ENCODE measurements around the gene LRIG3.
"Not testable (repeated sequence)": the region's sequence is repeated elsewhere in the genome, so short reads cannot be mapped to it uniquely, and the experiment has no call there.

Gene LRIG3

DNA sequence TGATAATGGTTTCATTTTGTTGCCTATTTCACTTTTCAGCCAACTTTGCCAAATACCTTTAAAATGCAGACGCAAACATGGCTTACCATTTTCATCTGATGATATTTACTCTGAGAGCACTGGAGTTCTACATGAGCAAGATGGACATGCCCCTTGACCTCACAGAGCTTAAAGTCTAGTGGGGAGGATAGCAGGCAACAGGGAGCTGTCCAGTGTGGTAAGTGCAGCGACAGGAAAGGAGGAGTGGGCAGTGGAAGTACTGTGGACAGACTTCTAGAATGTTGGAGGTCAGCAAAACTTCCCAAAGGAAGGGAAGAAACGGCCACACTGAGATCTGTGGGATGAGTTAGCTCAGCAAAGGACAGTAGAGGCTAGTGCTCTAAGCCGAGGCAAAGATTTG is 25.3 kb downstream of the LRIG3 start:
- DNase-seq, result no peak

DNA sequence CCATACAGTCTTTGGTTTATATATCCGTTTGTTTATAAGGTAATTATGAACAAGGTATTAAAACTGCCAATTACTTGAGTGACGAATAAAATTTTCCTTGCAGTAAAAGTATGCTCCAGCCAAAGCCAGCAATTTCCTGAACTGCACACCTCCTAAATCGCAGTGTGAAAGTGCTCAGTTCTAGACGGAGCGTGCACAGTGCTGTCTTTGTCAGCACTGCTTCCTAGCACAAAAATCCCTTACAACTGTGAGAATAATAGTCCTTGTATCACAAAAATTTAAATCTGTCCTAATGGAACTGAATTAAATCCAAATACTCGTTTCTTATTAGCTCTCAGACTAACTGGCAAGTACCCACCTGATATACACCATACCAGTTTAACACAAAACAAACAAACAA is 26.3 kb downstream of the LRIG3 start:
- DNase-seq, result no peak

DNA sequence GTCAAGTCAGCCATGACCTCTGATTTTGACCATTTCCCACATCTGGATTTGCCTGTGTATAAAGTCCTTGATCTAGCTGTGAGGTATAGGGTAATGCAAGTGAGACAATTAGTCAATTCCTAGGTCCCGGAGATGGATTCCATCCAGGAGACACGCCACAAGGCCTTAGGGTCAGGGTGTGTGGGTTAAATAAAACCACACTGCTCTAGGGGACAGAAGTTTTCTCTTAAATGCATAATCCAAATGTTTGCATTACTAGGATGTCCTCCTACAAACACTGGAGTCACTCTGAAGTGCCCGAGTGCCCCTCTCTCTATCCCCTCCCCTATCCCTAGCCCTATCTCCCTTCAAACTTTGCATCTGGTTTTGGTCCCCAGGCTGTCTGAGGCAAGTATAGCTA is 26.8 kb downstream of the LRIG3 start:
- no peak for DNase-seq

DNA sequence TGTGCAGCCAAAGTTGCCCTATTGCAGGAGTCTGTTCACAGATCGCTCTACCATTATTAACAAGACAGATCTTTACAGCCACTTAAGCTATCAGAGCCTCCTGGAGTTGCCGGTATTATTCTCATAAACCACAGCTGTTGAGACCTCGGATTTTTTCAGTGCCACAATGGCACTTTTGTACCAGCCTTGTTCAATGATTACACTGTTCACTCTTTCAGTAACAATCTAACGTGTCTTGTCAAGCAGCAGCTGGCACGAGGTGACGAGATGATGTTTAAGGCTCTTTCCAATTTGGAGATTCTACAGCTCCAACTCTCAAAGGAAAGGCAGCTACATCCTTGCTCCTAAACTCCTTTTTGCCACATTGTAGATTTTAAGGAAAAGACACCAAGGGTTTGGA is 30.7 kb downstream of the LRIG3 start:
- DNase-seq, result no peak

DNA sequence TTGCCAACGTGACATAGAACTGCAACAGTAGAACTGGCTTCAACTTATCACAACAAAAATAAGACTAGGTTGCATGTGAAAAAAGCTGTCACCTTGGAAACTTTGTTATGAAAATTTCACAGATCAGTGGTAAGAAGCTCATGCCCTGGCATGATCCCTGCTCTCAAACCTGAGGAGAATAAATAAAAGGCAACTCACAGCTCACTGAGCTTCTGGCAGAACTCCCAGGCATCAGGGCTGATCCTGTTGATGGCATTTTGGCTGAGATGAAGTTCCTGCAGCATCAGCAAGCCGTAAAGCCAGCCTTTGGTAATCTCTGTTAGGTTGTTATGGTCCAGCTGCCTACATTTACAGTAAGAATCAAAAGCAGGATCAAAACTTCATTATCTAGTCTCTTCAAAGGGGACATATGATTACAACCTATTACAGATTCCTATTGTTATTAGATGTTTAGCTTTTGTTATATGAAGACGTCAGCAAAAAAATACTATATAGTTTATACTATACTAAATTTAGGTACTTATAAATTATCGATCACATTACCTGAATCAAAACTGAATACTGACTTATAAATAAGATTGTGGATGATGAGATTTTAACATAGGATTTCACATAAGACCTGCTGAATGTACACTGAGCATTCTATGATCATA is 32.0 kb downstream of the LRIG3 start:
- DNase-seq, result no peak

DNA sequence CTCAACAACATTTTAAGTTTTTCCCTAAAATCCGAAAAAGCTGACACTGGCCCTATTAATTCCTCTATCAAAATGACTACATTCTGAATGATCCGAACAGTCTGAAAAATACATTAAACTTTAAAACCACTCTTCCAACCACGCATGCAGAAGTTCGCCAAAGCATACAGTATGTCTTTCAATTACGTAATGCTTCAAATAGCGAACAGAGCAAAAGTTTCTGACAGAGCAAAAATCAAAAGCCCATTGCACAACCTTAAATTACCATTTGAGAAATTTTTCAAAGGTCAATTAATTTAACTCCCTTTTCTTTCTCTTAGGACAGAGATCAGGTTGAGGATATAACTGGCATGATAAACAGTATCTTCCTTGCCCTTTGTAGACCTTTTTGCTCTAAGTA is 33.2 kb downstream of the LRIG3 start:
- no peak for DNase-seq

DNA sequence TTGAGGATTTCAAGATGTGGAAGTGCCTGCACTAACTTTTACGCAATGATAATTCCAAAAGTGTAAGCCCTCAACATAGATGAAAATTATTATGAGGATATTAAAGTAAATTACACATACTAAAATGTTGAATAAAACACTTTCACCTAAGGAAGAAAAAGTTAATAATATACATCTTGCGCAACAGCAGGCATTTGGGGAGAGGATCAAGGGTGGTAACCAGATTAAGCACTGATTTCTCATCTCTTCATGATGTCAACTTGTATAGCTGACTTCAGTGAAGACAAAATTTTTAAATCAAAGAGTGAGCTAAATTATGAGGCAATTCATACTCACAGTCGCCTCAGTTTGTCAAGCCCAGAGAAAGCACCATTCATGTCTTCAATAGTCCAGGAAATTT is 33.8 kb downstream of the LRIG3 start:
- no peak for DNase-seq

DNA sequence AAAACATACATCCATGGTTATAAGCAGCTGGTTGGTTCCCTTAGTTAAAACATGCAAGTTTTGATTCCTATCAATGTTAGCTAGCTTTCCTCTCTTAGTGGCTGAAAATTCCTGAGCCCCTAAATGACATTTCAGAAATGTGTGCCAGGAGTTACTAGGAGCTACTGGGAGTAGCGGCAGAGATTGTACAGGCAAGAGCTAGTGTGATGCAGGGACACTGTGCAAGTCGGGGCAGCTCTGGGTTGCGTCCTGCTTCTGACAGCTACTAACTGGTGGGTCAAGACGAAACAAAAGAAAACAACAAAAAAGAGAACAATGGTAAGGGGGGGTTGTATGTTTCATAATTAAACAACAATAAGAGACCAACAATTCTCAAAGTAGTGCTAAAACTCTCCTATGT is 35.4 kb downstream of the LRIG3 start:
- no peak for DNase-seq

DNA sequence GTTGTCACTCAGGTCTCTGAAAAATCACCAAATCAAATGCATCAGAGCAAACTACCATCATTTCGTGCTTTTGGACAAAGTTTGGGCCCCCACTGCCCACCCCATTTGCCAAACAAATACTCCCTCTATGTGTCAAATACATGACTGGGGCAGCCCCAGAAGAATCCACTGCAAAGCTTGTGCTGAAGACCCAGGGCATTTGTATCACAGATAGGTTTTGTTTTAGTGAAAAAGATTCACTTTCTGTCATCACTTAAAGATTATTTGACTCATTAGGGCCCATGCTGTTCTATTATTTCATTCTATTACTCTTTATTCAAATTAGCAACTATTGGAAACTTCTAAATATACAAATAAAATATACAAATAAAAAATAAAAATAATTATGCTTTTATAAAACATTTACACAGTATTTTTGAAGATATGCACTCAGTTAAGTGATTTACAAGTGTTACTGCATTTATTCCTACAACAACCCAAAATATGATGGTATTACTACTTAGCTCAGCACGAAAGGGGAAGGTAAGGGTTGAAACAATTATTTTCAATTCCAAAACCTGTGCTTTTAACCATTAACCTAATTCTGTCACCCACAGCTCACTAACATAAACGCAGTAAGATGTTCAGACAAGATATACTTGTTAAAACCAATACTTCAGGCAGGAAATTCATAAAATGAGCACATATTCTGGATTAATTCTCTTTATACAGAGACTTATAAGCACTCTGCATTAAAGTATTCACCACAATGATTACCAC is 36.5 kb downstream of the LRIG3 start:
- DNase-seq, result no peak

DNA sequence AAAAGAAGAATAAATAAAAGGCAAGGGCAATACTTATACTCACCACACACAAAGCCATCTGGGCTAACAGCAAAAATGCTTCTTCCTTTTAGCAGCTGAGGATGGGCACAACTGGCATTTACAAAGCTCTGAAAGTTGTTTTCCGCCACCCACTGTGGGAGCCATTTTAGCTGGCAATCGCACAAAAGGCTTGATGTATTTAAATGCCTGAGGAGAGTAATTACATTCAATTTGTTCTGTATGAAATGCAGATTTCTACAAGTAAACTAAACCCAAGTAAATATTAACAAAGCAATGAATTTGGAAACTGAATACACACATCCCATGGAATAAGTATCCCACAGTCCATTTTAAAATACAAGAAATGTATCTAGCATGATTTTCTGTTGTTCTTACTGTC is 37.5 kb downstream of the LRIG3 start:
- no peak for DNase-seq

DNA sequence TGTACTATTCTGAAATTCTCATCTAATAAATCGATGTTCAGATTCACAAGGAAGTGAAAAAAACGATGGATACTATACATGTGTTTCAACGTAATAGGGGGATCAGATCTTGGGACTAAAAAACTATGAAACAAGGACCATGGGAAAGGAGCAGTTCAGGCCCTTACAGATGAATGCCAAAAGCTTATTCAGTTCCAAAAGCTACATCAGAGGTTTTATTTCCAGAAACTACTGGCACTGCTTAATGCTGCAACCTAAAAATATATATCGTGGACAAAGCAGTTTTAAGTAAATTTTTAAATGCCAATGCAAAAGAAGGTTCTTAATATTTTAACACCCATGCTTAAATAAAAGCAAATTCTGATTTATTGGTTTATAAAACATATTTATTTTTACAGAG is 38.5 kb downstream of the LRIG3 start:
- no peak for DNase-seq

DNA sequence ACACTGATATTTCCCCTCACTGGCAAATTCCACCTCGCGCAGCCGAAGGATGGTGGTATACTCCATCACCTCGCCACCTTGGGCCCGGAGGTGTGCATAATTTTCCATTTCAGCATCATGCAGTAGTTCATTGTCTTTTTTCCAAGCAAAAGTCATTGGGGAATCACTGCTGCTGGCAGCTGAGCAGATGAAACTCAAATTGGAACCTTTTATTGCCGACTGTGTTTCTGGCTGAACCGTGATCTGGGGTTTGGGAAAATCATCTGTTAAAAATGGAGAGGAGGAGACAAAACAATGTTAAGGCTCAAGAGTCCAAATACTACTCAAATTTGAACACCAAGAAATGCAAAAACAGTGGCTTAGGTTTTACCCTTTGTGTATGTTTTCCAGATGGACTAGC is 39.7 kb downstream of the LRIG3 start:
- DNase-seq, result no peak

DNA sequence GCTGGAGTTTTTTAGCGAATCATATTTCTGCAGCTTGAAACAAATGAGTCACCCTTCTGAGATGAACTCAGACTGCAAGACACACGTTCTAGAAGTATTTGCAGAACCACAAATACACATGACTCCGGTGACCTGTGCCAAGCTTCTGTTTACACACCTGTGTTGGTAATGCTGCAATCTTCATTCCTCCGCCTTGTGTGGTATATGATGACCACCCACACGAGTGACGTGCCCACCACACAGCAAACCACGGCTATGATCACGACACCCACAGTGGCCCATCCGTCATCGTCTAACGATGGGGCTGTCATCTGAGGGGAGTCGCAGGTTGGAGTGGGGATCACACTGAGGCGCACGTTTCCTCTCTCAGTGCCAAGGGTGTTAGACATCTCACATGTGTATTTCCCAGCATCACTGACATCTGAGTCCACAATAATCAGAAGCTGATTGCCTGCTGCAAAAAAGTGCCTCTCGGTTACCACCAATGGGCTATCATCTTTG is 43.0 kb downstream of the LRIG3 start:
- DNase-seq, result no peak

DNA sequence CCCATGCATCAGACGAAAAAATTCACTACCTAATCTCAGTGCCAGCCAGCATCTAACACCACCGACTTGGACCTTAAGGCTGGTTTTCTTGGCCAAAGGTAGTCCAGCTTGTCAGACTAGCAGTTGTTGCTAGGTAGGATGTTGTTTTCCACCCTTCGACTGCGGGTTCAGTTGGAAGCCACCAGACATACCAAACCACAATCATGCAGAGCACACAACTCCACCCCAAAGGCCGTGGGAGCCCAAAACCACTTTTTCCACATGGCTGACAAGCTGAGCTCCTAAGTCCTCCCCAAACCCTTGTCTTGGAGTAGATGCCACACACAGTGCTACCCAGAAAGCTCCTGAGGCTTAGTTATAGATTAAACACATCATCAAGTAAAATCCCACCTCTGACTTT is 46.8 kb downstream of the LRIG3 start:
- no peak for DNase-seq

DNA sequence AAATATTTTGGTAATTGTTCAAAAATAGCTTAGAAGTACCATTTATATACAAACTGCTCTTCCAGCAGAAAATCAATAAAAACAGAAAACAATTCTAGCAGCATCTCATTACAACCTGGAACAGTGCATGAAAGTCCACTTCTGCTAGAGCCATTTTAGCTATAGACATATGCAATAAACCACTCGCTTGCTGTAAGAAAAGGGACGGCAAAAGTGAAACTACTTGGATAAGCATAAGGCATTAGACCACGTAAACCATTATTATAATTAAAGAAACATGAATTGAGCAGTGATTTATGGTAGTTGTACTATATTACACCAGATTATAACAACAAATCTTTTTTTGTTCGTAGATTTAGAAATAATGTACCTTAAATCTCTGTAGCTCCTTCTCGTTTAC is 48.7 kb downstream of the LRIG3 start:
- DNase-seq, result no peak

DNA sequence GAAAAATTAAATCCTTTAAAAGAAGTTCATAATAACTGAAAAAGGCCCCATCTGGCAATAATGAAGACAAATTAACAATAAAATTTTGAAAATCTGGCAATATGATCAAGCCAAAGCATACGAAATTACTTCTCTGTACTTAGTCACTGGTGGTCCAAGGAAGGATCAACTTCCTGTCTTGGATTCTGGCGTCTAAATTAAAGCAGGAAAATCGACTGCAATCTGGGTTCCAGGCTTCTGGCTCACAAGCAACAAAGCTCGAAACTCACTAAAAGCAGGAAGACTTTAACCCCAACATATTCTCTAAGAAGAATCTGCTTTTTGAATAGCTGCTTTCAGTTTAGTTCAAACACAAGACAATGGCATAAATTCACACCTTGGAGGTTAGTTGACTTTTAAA is 49.7 kb downstream of the LRIG3 start:
- no peak for DNase-seq

DNA sequence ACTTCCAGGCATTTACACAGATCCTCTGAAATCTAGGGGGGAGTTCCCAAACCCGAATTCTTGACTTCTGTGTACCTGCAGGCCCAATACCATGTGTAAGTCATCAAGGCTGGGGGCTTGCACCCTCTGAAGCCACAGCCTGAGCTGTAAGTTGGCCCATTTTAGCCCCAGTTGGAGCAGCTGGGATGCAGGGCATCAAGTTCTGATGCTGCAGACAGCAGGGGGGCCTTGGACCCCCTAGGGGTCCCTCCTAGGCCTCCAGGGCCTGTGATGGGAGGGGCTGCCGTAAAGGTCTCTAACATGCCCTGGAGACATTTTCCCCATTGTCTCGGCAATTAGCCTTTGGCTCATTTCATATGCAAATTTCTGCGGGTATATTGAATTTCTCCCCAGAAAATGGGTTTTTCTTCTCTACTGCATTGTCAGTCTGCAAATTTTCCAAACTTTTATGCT is 59.5 kb downstream of the LRIG3 start:
- DNase-seq, result no peak

DNA sequence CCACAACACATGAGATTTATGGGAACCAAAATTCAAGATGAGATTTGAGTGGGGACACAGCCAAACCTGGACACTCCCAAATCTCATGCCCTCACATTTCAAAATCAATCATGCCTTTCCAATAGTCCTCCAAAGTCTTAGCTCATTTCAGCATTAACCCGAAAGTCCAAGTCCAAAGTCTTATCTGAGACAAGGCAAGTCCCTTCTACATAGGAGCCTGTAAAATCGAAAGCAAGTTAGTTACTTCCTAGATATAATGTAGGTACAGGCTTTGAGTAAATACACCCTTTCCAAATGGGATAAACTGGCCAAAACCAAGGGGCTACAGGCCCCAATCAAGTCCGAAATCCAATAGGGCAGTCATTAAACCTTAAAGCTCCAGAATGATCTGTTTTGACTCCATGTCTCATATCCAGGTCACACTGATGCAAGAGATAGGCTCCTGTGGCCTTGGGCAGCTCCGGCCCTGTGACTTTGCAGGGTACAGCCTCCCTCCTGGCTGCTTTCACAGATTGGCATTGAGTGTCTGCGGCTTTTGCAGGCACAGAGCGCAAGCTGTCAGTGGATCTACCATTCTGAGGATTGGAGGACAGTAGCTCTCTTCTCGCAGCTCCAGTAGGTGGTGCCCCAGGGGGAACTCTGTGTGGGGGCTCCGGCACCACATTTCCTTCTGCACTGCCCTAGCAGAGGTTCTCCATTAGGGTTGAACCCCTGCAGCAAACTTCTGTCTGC is 60.1 kb downstream of the LRIG3 start:
- DNase-seq, result no peak

DNA sequence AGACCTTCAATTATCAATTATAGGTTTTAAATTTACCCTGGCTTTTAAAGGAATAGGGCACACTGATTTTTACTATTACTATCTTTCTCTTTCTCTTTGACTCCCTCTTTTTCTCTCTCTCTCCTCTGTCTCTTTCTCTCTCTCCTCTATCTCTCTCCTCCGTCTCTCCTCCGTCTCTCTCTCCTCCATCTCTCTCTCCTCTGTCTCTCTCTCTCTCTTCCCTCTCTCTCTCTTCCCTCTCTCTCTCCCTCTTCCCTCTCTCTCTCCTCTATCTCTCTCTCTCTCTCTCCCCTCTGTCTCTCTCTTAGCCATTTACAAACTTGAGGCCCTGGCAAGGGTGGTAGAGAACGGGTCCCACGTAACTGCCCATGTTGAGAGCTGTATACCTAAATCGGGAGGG is 62.3 kb downstream of the LRIG3 start:
- DNase-seq, result no peak

DNA sequence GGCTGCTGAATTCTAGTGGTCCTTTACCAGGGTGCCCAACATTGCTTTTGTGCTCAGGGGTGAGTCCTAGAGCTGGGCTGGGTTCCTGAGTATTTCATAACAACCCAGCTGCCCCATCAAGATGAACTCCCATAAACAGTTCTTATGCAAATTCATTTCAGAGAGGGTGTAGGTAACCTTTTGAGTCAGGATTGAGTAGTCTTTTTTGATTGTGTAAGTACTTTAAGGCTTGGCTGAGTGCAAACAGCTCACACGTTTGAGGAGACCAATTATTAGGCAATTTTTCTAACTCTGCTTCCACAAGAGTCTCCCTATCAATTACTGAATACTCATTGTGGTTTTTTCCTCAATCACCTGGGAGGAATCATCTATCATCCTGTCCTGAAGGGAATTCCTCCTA is 63.1 kb downstream of the LRIG3 start:
- DNase-seq, result not testable (repeated sequence)

DNA sequence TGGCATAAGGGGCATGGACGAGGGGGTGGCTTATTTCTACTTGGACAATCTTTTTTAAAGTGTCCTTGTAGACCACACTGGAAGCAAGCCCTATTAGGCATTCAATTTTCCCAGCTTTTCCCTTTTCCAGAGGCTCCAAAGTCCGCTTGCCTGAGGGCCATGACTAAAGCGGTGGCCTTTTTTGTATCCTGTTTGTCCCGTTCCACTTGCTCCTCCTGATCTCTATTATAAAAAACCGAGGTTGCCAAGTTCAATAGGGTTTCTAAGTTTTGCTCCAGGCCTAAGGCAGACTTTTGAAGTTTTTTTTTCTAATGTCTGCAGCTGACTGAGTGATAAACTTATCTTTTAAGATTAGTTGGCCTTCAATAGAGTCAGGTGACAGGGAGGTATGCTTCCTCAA is 64.7 kb downstream of the LRIG3 start:
- DNase-seq, result not testable (repeated sequence)

DNA sequence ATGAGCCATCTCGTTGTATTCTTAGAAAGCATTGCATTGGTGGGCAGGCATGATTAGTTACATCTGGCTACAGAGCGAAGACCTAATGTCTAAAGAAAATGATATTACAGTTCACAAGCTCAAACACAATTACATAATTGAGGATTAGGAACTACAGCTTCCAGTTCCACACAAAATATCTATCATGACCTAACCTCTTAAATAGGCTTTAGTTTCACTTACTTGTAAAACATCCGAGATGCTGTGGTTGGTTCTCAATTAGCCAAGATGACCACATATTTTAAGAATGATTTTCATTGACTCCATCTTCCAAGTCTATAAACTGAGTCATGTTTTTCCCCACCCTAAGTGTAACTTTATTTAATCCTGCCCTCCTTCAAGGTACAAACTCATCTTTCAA is 69.5 kb downstream of the LRIG3 start:
- DNase-seq, result no peak

DNA sequence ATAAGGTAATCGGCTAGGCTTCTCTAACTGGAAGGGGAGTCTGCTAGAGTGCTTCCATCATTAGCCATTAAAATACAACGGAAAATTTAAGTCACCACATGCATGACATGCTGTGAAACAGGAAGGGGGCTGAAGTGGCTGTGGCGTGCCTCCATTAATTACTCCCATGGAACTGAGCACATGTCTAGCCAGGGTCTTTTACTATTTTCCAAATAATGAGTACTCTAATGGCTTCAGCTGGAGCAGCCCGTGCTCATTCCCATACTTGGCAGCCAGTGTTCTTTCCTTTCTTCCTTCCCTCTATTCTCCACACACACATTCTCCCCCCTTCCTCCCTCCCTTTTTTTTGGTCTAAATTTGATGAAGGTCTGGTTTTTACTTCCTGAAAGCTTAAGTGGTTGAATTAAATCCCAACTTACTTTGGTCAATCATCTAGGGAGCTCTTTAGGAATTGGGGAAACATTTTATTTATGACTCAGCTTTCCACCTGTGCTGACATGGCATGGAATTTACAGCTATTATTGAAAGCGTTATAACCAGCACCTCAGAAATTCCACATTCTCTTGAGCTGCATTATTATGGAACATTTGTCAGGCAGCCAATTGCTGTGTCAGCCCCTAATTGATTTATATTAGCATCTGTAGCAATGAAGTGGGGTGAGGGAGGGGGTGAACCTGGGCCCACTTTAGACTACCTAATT is 72.3 kb downstream of the LRIG3 start:
- DNase-seq, result no peak

All from activated CD4-positive, alpha-beta T cell treated with anti-CD3 and anti-CD28 coated beads, Interleukin-2, amount 50 U/mL, for 1 hour (primary cell).